OCI-LY1 (cell line): ENCODE measurements around the gene PAX8.
"Not testable (repeated sequence)": the region's sequence is repeated elsewhere in the genome, so short reads cannot be mapped to it uniquely, and the experiment has no call there.

ENCODE experiments used
- CTCF ChIP-seq: fragments of 200-600 bp; sonication (generic), shearing (Covaris generic); IDR thresholded peaks from 2 replicates; pipeline ENCODE4 v1.5.1; 2017; ENCODE audit warnings: mild to moderate bottlenecking, antibody characterized with exemption, low read length, moderate library complexity, mixed read lengths
- EZH2 ChIP-seq: fragments of 200-600 bp; sonication (generic), shearing (Covaris generic); IDR thresholded peaks from 2 replicates; pipeline ENCODE4 v1.8.0; 2017; ENCODE audit warnings: borderline replicate concordance, mixed run types, mild to moderate bottlenecking, antibody characterized with exemption, low read length, moderate library complexity, mixed read lengths

DNA sequence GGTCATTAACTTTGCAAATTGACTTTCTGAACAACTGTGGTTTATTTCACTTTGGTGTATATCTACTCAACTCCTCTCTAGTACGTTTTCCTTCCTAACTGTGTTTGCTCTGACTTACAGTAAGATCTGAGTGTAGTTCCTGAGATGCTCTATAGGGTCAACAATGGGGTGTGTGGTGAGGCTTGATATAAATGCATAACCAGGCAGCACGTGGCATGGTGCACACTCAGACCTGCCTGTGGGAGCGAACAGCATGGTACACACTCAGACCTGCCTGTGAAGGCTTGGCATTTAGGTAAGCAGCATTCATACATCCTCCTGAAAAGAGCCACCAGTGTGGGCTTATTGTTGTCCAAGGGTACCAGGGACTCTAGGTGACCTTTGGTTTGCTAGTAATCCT is 32.5 kb upstream of the PAX8 start:
- not testable (repeated sequence) for TF ChIP-seq CTCF, EZH2
